Endothelial cell of umbilical vein (primary cell): Measurements from ENCODE around the gene WIZ.

Experiments used
- EZH2 ChIP-seq: IDR thresholded peaks from 2 replicates; pipeline ENCODE4 v1.6.1; 2012; ENCODE audit warnings: borderline replicate concordance, low read depth, mild to moderate bottlenecking, moderate library complexity, low read length, inconsistent platforms; ENCODE audit not compliant: severe bottlenecking
- JUN ChIP-seq: IDR thresholded peaks from 2 replicates; pipeline ENCODE4 v1.6.1; 2011; ENCODE audit warnings: borderline replicate concordance, low read depth; ENCODE audit not compliant: insufficient read length, insufficient read depth
- POLR2A ChIP-seq: IDR thresholded peaks from 2 replicates; pipeline ENCODE4 v1.6.1; 2012; ENCODE audit warnings: low read depth, mild to moderate bottlenecking, control low read depth, low read length
- POLR2AphosphoS5 ChIP-seq: IDR thresholded peaks from 2 replicates; pipeline ENCODE4 v1.6.1; 2012; ENCODE audit warnings: low read depth, mild to moderate bottlenecking, control low read depth, low read length, moderate library complexity; ENCODE audit not compliant: insufficient read depth
- TF ChIP-seq, protein P1 (sequence below), 2 donors: IDR thresholded peaks; 1 replicate in 1 of 2; 2 replicates in 1 of 2; pipeline ENCODE4 v1.5.1; 2011; ENCODE audit warnings: low read length in 2 of 2, mild to moderate bottlenecking in 2 of 2, moderate library complexity in 2 of 2, control low read depth in 1 of 2, inconsistent platforms in 1 of 2, low read depth in 1 of 2; ENCODE audit not compliant: insufficient read depth in 1 of 2; ENCODE audit errors: extremely low read depth in 1 of 2
- TF ChIP-seq, protein P2 (sequence below): IDR thresholded peaks from 2 replicates; pipeline ENCODE4 v1.6.1; 2011; ENCODE audit not compliant: insufficient read depth, insufficient read length

DNA sequence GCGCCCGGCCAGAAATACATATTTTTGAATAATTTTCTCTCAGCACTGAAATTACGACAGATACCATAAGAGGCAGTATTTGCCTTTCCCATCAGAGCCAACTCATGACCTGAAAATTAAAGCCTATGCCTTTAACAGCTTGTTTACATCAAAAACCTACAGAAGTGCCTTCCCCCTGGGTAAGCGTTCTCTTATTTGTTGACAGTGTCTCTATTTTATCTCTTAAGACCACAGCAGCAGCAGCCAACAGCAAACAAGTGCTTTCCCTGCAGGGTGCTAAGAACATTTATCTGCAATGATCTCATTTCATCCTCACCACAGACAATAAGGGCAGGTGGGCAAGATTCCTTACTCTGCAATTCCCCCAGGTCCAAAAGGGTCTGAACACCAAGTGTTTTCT lies 36.9 kb downstream of the WIZ start:
- TF ChIP-seq, protein P1, sequence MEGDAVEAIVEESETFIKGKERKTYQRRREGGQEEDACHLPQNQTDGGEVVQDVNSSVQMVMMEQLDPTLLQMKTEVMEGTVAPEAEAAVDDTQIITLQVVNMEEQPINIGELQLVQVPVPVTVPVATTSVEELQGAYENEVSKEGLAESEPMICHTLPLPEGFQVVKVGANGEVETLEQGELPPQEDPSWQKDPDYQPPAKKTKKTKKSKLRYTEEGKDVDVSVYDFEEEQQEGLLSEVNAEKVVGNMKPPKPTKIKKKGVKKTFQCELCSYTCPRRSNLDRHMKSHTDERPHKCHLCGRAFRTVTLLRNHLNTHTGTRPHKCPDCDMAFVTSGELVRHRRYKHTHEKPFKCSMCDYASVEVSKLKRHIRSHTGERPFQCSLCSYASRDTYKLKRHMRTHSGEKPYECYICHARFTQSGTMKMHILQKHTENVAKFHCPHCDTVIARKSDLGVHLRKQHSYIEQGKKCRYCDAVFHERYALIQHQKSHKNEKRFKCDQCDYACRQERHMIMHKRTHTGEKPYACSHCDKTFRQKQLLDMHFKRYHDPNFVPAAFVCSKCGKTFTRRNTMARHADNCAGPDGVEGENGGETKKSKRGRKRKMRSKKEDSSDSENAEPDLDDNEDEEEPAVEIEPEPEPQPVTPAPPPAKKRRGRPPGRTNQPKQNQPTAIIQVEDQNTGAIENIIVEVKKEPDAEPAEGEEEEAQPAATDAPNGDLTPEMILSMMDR (IDR thresholded peaks at IDR 0.05; ENCODE audit: extremely low read depth in 1 of 2, insufficient read depth in 1 of 2, low read depth in 1 of 2, low read length in 2 of 2), result no peak
- TF ChIP-seq EZH2 (no peak), JUN (no peak), POLR2A (no peak), POLR2AphosphoS5 (no peak)
- TF ChIP-seq, protein P2, sequence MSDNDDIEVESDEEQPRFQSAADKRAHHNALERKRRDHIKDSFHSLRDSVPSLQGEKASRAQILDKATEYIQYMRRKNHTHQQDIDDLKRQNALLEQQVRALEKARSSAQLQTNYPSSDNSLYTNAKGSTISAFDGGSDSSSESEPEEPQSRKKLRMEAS, result no peak
